SH-SY5Y (cell line): Measurements from ENCODE around the gene CNTN4.

Experiments
- GATA2 ChIP-seq: IDR thresholded peaks from 2 replicates; pipeline ENCODE4 v1.6.1; 2011; ENCODE audit warnings: mild to moderate bottlenecking, low read depth, low read length
- GATA3 ChIP-seq: IDR thresholded peaks from 2 replicates; pipeline ENCODE4 v1.6.1; 2011; ENCODE audit warnings: low read depth, mild to moderate bottlenecking, low read length, moderate library complexity

CNTN4 gene

DNA sequence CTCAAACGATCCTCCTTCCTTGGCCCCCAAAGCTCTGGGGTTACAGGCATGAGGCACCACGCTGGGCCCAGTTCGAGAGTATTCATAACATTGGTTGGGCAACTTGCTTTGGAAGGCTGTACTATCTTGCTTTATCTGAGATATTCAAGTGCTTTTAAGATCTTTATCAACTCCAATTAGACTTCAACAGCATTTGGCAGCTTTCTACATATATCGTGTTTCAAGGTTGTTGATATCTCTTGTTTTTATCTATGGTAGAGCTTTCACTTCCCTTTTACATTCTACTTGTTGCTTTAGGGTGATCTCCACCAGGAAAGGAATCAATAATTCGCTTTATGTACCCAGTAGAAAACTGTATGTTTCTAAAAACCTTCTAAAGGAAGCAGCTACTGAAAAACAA, 616.2 kb downstream of the CNTN4 start:
- TF ChIP-seq GATA2 (no peak), GATA3 (no peak)

- TF ChIP-seq GATA2 (no peak), GATA3 (no peak)
These were observed 628.4 kb downstream of the CNTN4 start for GRCh38 chr3:2727101-2727500.

DNA sequence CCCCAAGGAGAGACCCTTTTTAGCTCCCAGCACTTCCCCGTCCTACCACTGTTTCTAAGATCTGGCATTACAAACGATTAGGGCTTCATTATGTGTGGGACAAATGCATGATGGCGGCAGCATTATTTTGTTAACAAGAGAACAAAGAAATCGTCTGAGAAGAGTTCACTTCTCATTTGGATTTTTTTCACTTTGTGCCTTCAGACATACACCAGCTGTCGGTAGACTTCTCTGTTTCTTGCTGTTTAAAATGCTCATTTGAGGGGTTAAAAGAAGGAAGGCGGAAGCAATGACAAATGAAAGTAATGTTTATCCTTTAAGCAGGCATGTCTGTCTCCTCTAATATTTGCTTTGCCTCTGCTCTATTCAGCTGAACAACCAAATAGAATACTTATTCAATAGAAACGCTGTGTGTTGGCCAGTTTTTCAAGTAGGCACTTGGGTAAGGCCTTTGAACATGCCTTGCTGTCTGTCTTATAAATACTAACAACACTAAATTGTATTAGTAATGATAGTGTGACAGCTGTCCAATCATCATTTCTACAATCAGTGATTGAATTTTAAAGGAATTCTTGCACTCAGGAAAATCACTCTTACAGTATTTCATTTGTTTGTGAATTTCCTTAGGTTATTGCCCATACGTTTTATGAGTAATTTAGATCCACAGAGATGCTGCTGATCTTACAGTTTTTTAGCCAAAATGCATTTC, 629.1 kb downstream of the CNTN4 start:
- no peak for TF ChIP-seq GATA3
- TF ChIP-seq GATA2 = no peak

GRCh38 chr3:2731843-2732242, 633.2 kb downstream of the CNTN4 start:
- TF ChIP-seq GATA3 (no peak), GATA2 (no peak)

DNA sequence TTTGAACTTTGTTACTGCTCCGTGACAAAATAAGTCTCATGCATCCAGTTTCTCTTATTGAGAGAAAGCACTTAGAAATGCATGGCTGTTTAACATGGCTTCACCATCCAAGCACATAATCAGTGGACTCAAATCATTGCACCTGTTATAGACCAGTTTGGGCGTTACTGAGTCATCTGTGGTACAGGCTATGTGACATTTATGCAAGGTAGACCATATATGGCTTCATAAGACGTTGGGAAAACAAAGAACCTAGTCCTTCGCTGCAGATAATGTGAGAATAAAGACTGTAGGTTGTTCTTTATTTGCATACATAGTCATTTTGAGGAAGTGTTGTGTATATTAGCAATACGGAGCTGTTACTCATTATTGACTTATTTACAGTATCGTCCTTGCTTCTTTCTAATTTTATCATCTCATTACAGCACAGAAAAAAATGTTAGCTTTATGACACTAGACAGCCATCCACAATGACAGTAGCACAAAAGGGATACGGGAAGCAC, 636.8 kb downstream of the CNTN4 start:
- no peak for TF ChIP-seq GATA2
- no peak for TF ChIP-seq GATA3

GRCh38 chr3:2741516-2741915, 642.9 kb downstream of the CNTN4 start:
- no peak for TF ChIP-seq GATA2
- TF ChIP-seq GATA3 = no peak

- TF ChIP-seq GATA2 (peak; percentile 13; the same call in 1 of the 2 replicates), GATA3 (no peak)
These were observed 666.4 kb downstream of the CNTN4 start for GRCh38 chr3:2765002-2765579.

DNA sequence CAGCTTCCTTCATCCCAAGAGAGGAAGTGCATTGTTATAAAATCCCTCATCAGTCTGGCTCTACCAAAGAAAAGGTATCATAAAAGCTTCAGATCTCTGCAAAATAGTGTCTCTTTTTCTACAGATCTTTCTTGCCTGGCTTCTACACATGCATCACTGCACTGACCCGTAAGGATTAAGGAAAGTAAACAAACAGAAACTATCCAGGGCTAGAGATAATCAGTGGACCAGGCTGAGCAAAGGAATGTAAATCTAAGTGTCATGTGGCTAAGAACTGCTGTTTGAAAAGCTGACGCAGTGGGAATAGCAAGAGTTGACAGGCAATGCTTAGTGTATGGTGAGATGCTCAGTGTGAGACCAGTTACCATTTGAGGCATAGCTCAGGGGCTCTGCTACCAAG, 671.8 kb downstream of the CNTN4 start:
- TF ChIP-seq GATA2 = no peak
- no peak for TF ChIP-seq GATA3

DNA sequence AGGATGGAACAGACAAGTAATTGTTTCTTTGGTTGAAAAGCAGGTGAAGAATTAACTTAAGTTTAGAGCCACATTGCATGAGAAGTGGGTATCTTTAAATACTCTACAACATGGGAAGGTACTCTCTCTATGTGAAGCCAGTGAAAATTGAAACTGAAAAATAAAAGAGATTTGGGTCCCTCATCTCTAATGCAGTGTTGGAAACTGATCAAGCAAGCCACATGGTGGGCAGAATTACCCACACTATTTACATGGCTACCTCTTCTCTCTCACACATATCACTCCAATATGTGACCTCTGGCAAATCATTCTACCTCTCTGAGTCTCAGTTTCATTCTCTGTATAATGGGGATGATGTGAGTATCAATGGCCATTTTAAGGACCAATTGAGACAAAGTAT, 672.5 kb downstream of the CNTN4 start:
- TF ChIP-seq GATA3 = no peak
- TF ChIP-seq GATA2 = no peak

GRCh38 chr3:2771741-2772140, 673.1 kb downstream of the CNTN4 start:
- TF ChIP-seq GATA2 (no peak), GATA3 (no peak)

DNA sequence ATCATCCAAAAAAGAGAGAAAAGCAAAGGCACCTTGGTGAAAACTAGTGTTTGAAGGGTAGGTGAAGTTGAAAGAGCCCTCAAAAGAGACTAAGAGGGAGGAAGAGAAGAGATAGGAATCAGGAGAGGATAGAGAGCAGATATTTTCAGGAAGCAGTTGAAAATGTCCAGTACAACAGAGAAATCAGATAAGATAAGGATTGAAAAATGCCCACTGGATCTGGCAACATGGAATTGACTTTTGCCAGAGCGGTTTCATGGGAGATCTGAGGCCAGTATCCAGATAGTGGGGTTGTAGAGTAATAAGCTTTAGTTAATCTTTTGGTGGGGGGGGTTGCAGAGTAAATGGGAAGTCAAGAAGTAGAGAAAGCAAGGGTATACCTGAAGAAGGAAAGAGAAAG, 674.1 kb downstream of the CNTN4 start:
- peak; percentile 100 for TF ChIP-seq GATA3
- TF ChIP-seq GATA2 = peak; percentile 97

DNA sequence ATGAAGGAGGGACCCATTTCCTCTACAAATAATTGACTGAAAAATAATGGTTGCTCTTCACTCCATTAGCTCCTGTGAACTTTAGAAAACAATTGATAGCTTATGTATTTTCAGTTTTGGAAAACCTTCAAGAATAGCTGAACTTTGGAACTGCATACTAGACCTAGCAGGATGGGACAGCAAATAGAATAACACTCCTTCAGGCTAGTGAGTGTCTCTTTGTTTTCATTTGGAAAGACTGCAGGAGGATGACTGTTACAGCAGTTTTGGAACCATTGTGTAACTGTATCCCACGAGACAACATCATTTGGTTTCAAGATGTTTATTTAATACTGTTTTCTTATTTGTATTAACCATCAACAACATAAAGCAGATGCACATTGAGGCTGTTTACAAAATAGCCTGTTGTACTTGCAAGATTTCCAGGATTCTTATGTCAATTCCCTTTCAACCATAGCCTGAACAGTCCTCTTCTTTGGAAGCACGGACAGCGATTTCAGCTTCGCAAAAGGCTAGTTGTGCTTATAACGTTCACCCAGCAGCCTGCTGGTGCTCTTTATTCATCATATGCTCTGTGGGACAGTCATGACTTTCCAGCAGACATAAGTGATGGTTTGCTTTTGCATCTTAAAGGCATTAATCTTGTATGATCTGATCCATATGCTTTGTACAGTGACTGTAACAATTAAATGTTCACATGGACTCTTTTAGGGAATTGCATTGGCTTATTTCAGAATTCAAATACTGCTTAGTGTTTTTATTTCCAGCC, 676.0 kb downstream of the CNTN4 start:
- TF ChIP-seq GATA2 = no peak
- no peak for TF ChIP-seq GATA3

- TF ChIP-seq GATA2 (no peak), GATA3 (no peak)
These were observed 684.6 kb downstream of the CNTN4 start for GRCh38 chr3:2783261-2783660.

- TF ChIP-seq GATA2 = no peak
- no peak for TF ChIP-seq GATA3
These were observed 686.0 kb downstream of the CNTN4 start for GRCh38 chr3:2784627-2785026.
